Thyroid gland (tissue), 4 donors: ENCODE data around the gene BHLHA15. TPM values are rescaled to one million over a fixed set of nuclear protein-coding genes. Genes with fewer than 3 reads are reported as not detected.

Experiments used
- DNase-seq, 2 donors: peaks; one replicate each; pipeline ENCODE4 v3.0.0-alpha.2; 2019
- H3K27ac ChIP-seq, 3 donors: fragments of 200-600 bp; sonication (generic); 1 replicate in 2 of 3; 2 replicates in 1 of 3; pipeline ENCODE4 v1.5.1; 2016 to 2019; ENCODE audit warnings: mild to moderate bottlenecking in 1 of 3, moderate library complexity in 1 of 3
- H3K27me3 ChIP-seq: fragments of 200-600 bp; sonication (generic); one replicate; pipeline ENCODE4 v1.5.1; 2019
- H3K36me3 ChIP-seq, 2 donors: fragments of 200-600 bp; sonication (generic); one replicate each; pipeline ENCODE4 v1.5.1; 2016 to 2019
- H3K4me1 ChIP-seq, 2 donors: fragments of 200-600 bp; sonication (generic); one replicate each; pipeline ENCODE4 v1.5.1; 2017 to 2019
- H3K4me3 ChIP-seq, 3 donors: fragments of 200-600 bp; sonication (generic); replicated peaks in 1 of 3; 1 replicate in 2 of 3; 2 replicates in 1 of 3; pipeline ENCODE4 v1.5.1; 2016; ENCODE audit warnings: mild to moderate bottlenecking in 1 of 3
- H3K9me3 ChIP-seq: fragments of 200-600 bp; sonication (generic); one replicate; pipeline ENCODE4 v1.5.1; 2017
- CTCF ChIP-seq, 6 experiments: fragments of 200-600 bp in 3 of 6; fragments of 450-650 bp in 3 of 6; sonication (generic) in 3 of 6; IDR thresholded peaks; one replicate each; pipeline ENCODE4 v1.5.1; 2016 to 2019; ENCODE audit warnings: antibody characterized with exemption in 6 of 6, mild to moderate bottlenecking in 2 of 6, inconsistent platforms in 1 of 6, moderate library complexity in 1 of 6
- POLR2A ChIP-seq, 2 donors: fragments of 450-650 bp; IDR thresholded peaks; one replicate each; pipeline ENCODE4 v1.6.1; 2017; ENCODE audit warnings: antibody characterized with exemption in 2 of 2, mild to moderate bottlenecking in 2 of 2, moderate library complexity in 1 of 2
- WGBS, 2 donors: methylation state at CpG; one replicate each; pipeline ENCODE4 v1.1.5; 2017; 5-methylcytosine and 5-hydroxymethylcytosine counted together
- intact Hi-C: fragments of 100-400 bp; cut with DNase I; formaldehyde crosslinking; loops from one replicate; pipeline ENCODE4 v1.15.1; 2023
- total RNA-seq, 4 donors: library from RNA; depleted of rRNA; stranded (reverse); fragments of >200 nt; gene quantifications; one replicate each; pipeline ENCODE4 v1.2.3, GENCODE V29; 2016

The BHLHA15 gene
- total RNA-seq, 4 donors from 2014 or later = 1.2 to 8.7 (median 1.9) TPM; not detected in 1

GRCh38 chr7:98192781-98193457, 18.3 kb upstream of the BHLHA15 start:
- 87 to 95% methylated on average over 21 to 22 of the region's 22 CpGs for WGBS, 2 donors
- peaks cover 32 to 41% of the 10 kb centered on the region in 2 donors for H3K36me3 ChIP-seq
- no peaks in the 10 kb centered on the region for H3K27me3 ChIP-seq
- no peak overlapping the region for H3K27ac ChIP-seq
- intact Hi-C loops = no loop called here
- no peaks in the 10 kb centered on the region for H3K9me3 ChIP-seq
- H3K4me1 ChIP-seq = no peaks in the 10 kb centered on the region
- TF ChIP-seq POLR2A (IDR thresholded peaks at IDR 0.05) (no peak), CTCF (IDR thresholded peaks at IDR 0.05) (no peak)
- H3K4me3 ChIP-seq = no peak overlapping the region
- no peak for DNase-seq

DNA sequence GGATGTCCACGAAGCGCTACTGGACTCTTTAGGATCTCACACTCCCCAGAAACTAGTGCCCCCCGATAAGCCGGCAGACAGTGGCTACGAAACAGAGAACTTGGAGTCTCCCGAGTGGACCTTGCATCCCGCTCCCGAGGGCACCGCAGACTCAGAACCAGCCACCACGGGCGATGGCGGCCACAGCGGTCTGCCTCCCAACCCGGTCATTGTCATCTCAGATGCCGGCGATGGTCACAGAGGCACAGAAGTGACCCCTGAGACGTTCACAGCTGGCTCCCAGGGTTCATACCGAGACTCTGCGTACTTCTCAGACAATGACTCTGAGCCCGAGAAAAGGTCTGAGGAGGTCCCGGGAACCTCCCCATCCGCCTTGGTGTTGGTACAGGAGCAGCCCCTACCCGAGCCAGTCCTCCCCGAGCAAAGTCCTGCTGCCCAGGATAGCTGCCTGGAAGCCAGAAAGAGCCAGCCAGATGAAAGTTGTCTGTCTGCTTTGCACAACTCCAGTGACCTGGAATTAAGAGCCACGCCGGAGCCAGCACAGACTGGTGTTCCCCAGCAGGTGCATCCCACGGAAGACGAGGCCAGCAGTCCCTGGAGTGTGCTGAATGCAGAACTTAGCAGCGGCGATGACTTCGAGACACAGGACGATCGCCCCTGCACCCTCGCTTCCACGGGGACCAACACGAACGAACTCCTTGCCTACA, 17.6 kb upstream of the BHLHA15 start:
- DNase-seq = no peak
- no peaks in the 10 kb centered on the region for H3K4me1 ChIP-seq
- no peaks in the 10 kb centered on the region for H3K9me3 ChIP-seq
- no peaks in the 10 kb centered on the region for H3K27me3 ChIP-seq
- TF ChIP-seq POLR2A (IDR thresholded peaks at IDR 0.05) (no peak), CTCF (IDR thresholded peaks at IDR 0.05) (no peak)
- no peak overlapping the region for H3K27ac ChIP-seq
- H3K36me3 ChIP-seq = peaks cover 32 to 41% of the 10 kb centered on the region in 2 donors
- no peak overlapping the region for H3K4me3 ChIP-seq
- intact Hi-C loops = no loop called here
- WGBS, 2 donors = 98 to 99% methylated on average over 14 to 35 of the region's 37 CpGs

- Histone ChIP-seq H3K36me3 (peaks cover 32 to 41% of the 10 kb centered on the region in 2 donors), H3K4me1 (no peaks in the 10 kb centered on the region), H3K27me3 (no peaks in the 10 kb centered on the region), H3K27ac (no peak overlapping the region), H3K9me3 (no peaks in the 10 kb centered on the region), H3K4me3 (no peak overlapping the region)
- WGBS, 2 donors = 96 to 97% methylated on average over 27 to 28 of the region's 28 CpGs
- intact Hi-C loops = no loop called here
- DNase-seq = no peak
- TF ChIP-seq POLR2A (IDR thresholded peaks at IDR 0.05) = no peak
- TF ChIP-seq CTCF (IDR thresholded peaks at IDR 0.05) = no peak
These were observed 17.1 kb upstream of the BHLHA15 start for GRCh38 chr7:98194186-98194585.

DNA sequence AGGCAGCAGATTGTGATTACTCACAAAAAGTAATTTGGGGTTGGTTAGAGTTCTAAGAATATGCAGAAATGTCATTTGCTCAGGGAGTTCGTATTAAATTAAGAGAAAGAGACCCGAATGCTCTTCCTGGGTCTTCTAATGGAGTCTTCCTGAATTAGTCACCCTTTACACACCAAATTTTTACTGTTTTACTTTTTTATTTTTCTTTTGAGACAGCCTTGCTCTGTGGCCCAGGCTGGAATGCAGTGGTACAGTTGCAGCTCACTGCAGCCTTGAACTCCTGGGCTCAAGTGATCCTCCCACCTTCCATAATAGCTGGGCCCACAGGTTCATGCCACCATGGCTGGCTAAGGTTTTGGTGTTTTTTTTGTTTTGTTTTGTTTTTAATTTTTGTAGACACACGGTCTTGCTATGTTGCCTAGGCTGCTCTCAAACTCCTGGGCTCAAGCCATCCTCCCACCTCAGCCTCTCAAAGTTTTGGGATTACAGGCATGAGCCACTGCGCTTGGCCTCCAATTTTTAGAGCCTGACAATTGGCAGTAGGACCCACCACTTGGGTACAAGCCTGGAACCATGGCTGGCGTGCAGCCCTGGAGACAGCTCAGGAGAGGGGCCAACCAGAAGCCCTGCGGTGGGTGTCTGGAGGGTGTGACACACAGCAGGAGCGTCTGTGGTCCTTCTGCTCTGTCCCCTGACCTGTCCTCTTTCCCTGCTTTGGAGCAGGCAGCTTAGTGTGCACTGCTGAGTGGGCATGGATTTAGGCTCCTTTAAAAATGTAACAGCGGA, 16.4 kb upstream of the BHLHA15 start:
- Histone ChIP-seq H3K4me3 (no peak overlapping the region), H3K36me3 (peaks cover 32 to 41% of the 10 kb centered on the region in 2 donors), H3K27ac (no peak overlapping the region), H3K9me3 (no peaks in the 10 kb centered on the region), H3K27me3 (no peaks in the 10 kb centered on the region), H3K4me1 (no peaks in the 10 kb centered on the region)
- TF ChIP-seq POLR2A (IDR thresholded peaks at IDR 0.05) = no peak
- no peak for TF ChIP-seq CTCF (IDR thresholded peaks at IDR 0.05)
- no peak for DNase-seq
- intact Hi-C loops = no loop called here
- WGBS, 2 donors = 96% methylated on average over 8 of the region's 8 CpGs
